Prostate gland (tissue), 2 donors: ENCODE results near the gene FAM107B. TPM values are rescaled to one million over a fixed set of nuclear protein-coding genes. Genes with fewer than 3 reads are reported as not detected.

Experiments
- DNase-seq: peaks from one replicate; pipeline ENCODE4 v3.0.0-alpha.2; 2019; ENCODE audit warnings: low spot score
- H3K27ac ChIP-seq, 2 donors: fragments of 200-600 bp; sonication (generic); 2 replicates each; pipeline ENCODE4 v1.5.1; 2017 to 2019
- H3K27me3 ChIP-seq: fragments of 200-600 bp; sonication (generic); replicated peaks from 2 replicates; pipeline ENCODE4 v1.5.1; 2019; ENCODE audit not compliant: insufficient read depth
- H3K36me3 ChIP-seq, 2 donors: fragments of 200-600 bp; sonication (generic); 1 replicate in 1 of 2; 2 replicates in 1 of 2; pipeline versions ENCODE4 v1.5.1 to v1.8.1; 2017 to 2019
- H3K4me1 ChIP-seq: fragments of 200-600 bp; sonication (generic); replicated peaks from 2 replicates; pipeline ENCODE4 v1.5.1; 2019
- H3K4me3 ChIP-seq, 2 donors: fragments of 200-600 bp; sonication (generic); 2 replicates each; pipeline ENCODE4 v1.5.1; 2017 to 2019
- H3K9me3 ChIP-seq: fragments of 200-600 bp; sonication (generic); 2 replicates; pipeline ENCODE4 v1.5.1; 2017
- CTCF ChIP-seq, 4 experiments: fragments of 200-600 bp in 2 of 4; fragments of 450-650 bp in 2 of 4; sonication (generic) in 2 of 4; IDR thresholded peaks; 1 replicate in 3 of 4; 2 replicates in 1 of 4; pipeline ENCODE4 v1.5.1; 2016 to 2019; ENCODE audit warnings: antibody characterized with exemption in 4 of 4, mild to moderate bottlenecking in 2 of 4, moderate library complexity in 2 of 4
- POLR2A ChIP-seq: fragments of 450-650 bp; IDR thresholded peaks from one replicate; pipeline ENCODE4 v1.6.1; 2016; ENCODE audit warnings: antibody characterized with exemption, mild to moderate bottlenecking
- POLR2AphosphoS5 ChIP-seq: sonication (generic); formaldehyde crosslinking; IDR thresholded peaks from one replicate; pipeline ENCODE4 v1.6.1; 2017; ENCODE audit warnings: antibody characterized with exemption
- WGBS: methylation state at CpG from one replicate; pipeline ENCODE4 v1.1.5; 2018; 5-methylcytosine and 5-hydroxymethylcytosine counted together
- intact Hi-C: fragments of 100-400 bp; cut with DNase I; formaldehyde crosslinking; loops from one replicate; pipeline ENCODE4 v1.14.2; 2022
- total RNA-seq, 2 donors: library from RNA; depleted of rRNA; stranded (reverse); fragments of >200 nt; gene quantifications; one replicate each; pipeline ENCODE4 v1.1.0, GENCODE V29; 2016

Gene FAM107B
- total RNA-seq, 2 donors from 2014 or later: 32.9 to 63.9 TPM

- no peak overlapping the region for H3K4me3 ChIP-seq
- no peaks in the 10 kb centered on the region for H3K36me3 ChIP-seq
- no peaks in the 10 kb centered on the region for H3K27me3 ChIP-seq
- H3K4me1 ChIP-seq: no peaks in the 10 kb centered on the region
- no peaks in the 10 kb centered on the region for H3K9me3 ChIP-seq
- WGBS: 64% methylated on average over 9 of the region's 9 CpGs
- intact Hi-C loops: no loop called here
- no peak overlapping the region for H3K27ac ChIP-seq
- no peak for DNase-seq
- TF ChIP-seq POLR2A (no peak), CTCF (IDR thresholded peaks at IDR 0.05) (no peak), POLR2AphosphoS5 (no peak)
Measured at GRCh38 chr10:14810969-14811953, 36.6 kb upstream of the FAM107B start.

GRCh38 chr10:14806318-14806717, 31.6 kb upstream of the FAM107B start:
- no peak for TF ChIP-seq POLR2A
- no peak for TF ChIP-seq POLR2AphosphoS5
- no peak for TF ChIP-seq CTCF (IDR thresholded peaks at IDR 0.05)
- H3K4me3 ChIP-seq: no peak overlapping the region
- DNase-seq: no peak
- no peaks in the 10 kb centered on the region for H3K27me3 ChIP-seq
- no peaks in the 10 kb centered on the region for H3K4me1 ChIP-seq
- H3K27ac ChIP-seq: no peak overlapping the region
- 31% methylated on average over 3 of the region's 3 CpGs for WGBS
- H3K9me3 ChIP-seq: no peaks in the 10 kb centered on the region
- H3K36me3 ChIP-seq: no peaks in the 10 kb centered on the region
- intact Hi-C loops: no loop called here

DNA sequence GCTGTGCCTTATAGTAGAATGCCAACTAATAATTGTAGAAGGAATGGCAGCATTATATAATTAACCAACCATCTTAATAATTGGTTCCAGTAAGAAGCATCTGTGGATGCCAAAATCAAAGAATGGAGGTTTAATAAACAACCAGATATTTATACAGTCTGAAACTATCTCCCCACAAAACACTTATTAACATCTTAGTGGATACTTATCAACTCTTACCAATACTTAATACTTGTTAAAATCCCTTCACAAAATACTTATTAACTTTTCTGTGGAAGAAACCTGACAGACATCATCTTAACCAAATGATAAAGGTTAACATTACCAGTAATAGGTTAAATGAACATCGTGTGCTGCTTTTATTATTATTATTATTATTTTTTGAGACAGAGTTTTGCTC, 29.1 kb upstream of the FAM107B start:
- TF ChIP-seq POLR2A: no peak
- TF ChIP-seq CTCF (IDR thresholded peaks at IDR 0.05): no peak
- WGBS: 46% methylated on average over 1 of the region's 1 CpG
- Histone ChIP-seq H3K36me3 (no peaks in the 10 kb centered on the region), H3K27ac (no peak overlapping the region), H3K4me3 (no peak overlapping the region), H3K9me3 (no peaks in the 10 kb centered on the region), H3K4me1 (no peaks in the 10 kb centered on the region), H3K27me3 (no peaks in the 10 kb centered on the region)
- no peak for DNase-seq
- intact Hi-C loops: no loop called here

DNA sequence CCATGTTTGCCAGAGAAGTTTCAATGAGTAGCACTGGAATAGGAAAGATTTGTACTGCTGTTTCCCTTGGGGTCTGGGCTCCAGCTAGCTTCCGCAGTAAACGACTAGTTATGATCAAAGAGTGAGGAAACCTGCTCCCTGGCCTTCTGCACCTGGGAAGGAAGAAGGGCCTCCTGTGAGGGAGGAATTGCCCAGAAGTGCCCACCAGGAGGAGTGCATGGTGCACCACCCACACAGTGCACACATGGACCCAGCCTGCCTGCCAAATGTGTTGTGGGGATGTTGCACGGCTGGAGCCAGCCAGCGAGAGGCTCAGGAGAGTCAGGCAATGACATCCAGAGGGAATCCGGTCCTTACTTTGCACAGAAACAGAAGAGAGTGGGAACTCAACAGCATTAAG, 27.0 kb upstream of the FAM107B start:
- TF ChIP-seq CTCF (IDR thresholded peaks at IDR 0.05) (no peak), POLR2AphosphoS5 (no peak), POLR2A (no peak)
- no peaks in the 10 kb centered on the region for H3K27me3 ChIP-seq
- H3K27ac ChIP-seq: no peak overlapping the region
- intact Hi-C loops: no loop called here
- no peaks in the 10 kb centered on the region for H3K9me3 ChIP-seq
- H3K4me3 ChIP-seq: no peak overlapping the region
- DNase-seq: no peak
- H3K4me1 ChIP-seq: no peaks in the 10 kb centered on the region
- 55% methylated on average over 5 of the region's 5 CpGs for WGBS
- no peaks in the 10 kb centered on the region for H3K36me3 ChIP-seq

DNA sequence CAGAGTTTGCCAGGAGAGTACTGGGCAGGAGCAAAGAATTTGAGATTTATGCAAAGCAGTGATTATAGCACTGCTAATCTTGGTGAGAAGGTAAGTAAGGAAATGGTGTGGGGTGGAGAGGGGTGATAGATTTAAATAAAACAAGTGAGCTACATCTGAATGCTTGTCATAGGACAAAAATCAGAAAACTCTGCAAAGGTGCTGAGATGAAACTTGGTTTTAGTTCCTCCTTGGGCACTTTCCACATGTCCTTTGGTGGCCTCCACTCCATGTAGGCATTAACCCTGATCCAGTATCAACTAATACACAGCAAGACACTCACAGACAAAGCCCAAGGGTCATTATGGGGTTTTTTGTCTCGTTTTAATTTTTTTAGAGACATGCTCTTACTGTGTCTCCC, 25.7 kb upstream of the FAM107B start:
- 67% methylated on average over 1 of the region's 1 CpG for WGBS

More for the DNA sequence above, 25.7 kb upstream of the FAM107B start:
- intact Hi-C loops: no loop called here
- TF ChIP-seq POLR2AphosphoS5: no peak
- TF ChIP-seq CTCF (IDR thresholded peaks at IDR 0.05): no peak
- no peak for TF ChIP-seq POLR2A
- Histone ChIP-seq H3K27ac (no peak overlapping the region), H3K4me3 (no peak overlapping the region), H3K9me3 (no peaks in the 10 kb centered on the region), H3K36me3 (no peaks in the 10 kb centered on the region), H3K27me3 (no peaks in the 10 kb centered on the region), H3K4me1 (no peaks in the 10 kb centered on the region)
- no peak for DNase-seq
